MM.1S (cell line): ENCODE data around the gene NSL1.

Experiments used
- CTCF ChIP-seq: fragments of 300-600 bp; sonication (generic); IDR thresholded peaks from 2 replicates; pipeline ENCODE4 v1.5.1; 2016; ENCODE audit warnings: antibody characterized with exemption, low read length, mixed read lengths
- EZH2phosphoT487 ChIP-seq: fragments of 300-600 bp; sonication (generic); IDR thresholded peaks from 2 replicates; pipeline ENCODE4 v1.6.1; 2018; ENCODE audit warnings: antibody characterized with exemption, low read length

DNA sequence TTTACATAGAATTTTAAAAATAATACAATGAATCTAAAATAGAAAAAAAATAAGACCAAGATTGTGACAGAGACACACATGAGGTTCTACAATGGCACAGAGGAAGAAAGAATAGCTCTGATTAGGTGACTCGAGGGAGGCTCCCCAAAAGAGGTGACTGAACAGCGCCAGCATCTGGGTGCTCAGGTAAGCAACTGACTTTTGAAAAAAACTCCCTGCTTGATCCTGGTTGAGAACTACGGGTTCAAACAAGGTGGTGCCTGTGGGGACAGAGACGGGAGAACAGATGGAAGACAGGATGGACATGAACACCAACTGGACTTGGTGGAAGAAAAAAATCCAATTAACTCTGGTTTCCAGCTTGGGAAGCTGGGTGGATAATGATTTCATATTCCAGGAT lies 114.4 kb downstream of the NSL1 start:
- no peak for TF ChIP-seq CTCF
- no peak for TF ChIP-seq EZH2phosphoT487
